ENCODE data around the gene RPL22L1.
"Not testable (repeated sequence)": the region's sequence is repeated elsewhere in the genome, so short reads cannot be mapped to it uniquely, and the experiment has no call there.

DNA sequence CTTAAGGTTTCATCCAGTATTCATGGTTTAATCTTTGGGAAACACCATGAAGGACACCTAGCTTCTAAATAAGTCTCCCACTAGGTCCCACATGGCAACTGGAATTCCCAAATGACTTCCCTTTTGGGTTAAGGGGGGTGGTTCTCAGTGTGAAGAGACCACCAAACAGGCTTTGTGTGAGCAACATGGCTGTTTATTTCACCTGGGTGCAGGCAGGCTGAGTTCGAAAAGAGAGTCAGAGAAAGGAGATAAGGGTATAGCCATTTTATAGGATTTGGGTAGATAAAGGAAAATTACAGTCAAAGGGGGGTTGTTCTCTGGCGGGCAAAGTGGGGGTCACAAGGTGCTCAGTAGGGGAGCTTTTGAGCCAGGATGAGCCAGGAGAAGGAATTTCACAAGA lies 52.5 kb downstream of the RPL22L1 start:
- TF ChIP-seq, protein P1, sequence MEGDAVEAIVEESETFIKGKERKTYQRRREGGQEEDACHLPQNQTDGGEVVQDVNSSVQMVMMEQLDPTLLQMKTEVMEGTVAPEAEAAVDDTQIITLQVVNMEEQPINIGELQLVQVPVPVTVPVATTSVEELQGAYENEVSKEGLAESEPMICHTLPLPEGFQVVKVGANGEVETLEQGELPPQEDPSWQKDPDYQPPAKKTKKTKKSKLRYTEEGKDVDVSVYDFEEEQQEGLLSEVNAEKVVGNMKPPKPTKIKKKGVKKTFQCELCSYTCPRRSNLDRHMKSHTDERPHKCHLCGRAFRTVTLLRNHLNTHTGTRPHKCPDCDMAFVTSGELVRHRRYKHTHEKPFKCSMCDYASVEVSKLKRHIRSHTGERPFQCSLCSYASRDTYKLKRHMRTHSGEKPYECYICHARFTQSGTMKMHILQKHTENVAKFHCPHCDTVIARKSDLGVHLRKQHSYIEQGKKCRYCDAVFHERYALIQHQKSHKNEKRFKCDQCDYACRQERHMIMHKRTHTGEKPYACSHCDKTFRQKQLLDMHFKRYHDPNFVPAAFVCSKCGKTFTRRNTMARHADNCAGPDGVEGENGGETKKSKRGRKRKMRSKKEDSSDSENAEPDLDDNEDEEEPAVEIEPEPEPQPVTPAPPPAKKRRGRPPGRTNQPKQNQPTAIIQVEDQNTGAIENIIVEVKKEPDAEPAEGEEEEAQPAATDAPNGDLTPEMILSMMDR (IDR thresholded peaks at IDR 0.05; ENCODE audit: insufficient read depth, low read depth, low read length) = not testable (repeated sequence)
- not testable (repeated sequence) for TF ChIP-seq EZH2 (IDR thresholded peaks at IDR 0.05; ENCODE audit: insufficient read depth, low read length)
